Heart right ventricle (tissue), 16 donors: Measurements from ENCODE around the gene NUP133. TPM values are rescaled to one million over a fixed set of nuclear protein-coding genes. Genes with fewer than 3 reads are reported as not detected.

Experiments used
- ATAC-seq, 8 donors: fragments of 200-7000 bp; cut with Tn5 transposase; one replicate each; pipeline ENCODE4 v1.9.1; 2020; ENCODE audit warnings: mild to moderate bottlenecking in 8 of 8, moderate library complexity in 8 of 8, moderate number of reproducible peaks in 1 of 8
- DNase-seq, 2 donors: peaks; one replicate each; pipeline ENCODE4 v3.0.0-alpha.2; 2020
- H3K27ac ChIP-seq, 10 donors: fragments of 200-600 bp; sonication (generic) in 2 of 10; one replicate each; pipeline versions ENCODE4 v1.5.0 to v1.8.0; 2020 to 2022; ENCODE audit warnings: mild to moderate bottlenecking in 3 of 10
- H3K27me3 ChIP-seq, 7 donors: fragments of 200-600 bp; one replicate each; pipeline ENCODE4 v1.8.0; 2021 to 2022; ENCODE audit warnings: mild to moderate bottlenecking in 2 of 7
- H3K36me3 ChIP-seq, 9 donors: fragments of 200-600 bp; sonication (generic) in 1 of 9; one replicate each; pipeline versions ENCODE4 v1.5.0 to v1.8.0; 2020 to 2022; ENCODE audit warnings: mild to moderate bottlenecking in 2 of 9
- H3K4me1 ChIP-seq, 9 donors: fragments of 200-600 bp; sonication (generic) in 1 of 9; one replicate each; pipeline versions ENCODE4 v1.5.0 to v1.8.0; 2020 to 2022; ENCODE audit warnings: mild to moderate bottlenecking in 4 of 9
- H3K4me3 ChIP-seq, 10 donors: fragments of 200-600 bp; sonication (generic) in 2 of 10; one replicate each; pipeline versions ENCODE4 v1.5.0 to v1.8.0; 2020 to 2022; ENCODE audit warnings: mild to moderate bottlenecking in 7 of 10, moderate library complexity in 2 of 10
- H3K9me3 ChIP-seq, 11 donors: fragments of 200-600 bp in 10 of 11; sonication (generic) in 2 of 11; one replicate each; pipeline versions ENCODE4 v1.5.0 to v1.8.0; 2013 to 2022; ENCODE audit warnings: mild to moderate bottlenecking in 2 of 11, control low read depth in 1 of 11, moderate library complexity in 1 of 11
- WGBS, 2 donors: extraction: QIAGEN DNeasy Blood & Tissue Kit; methylation state at CpG; one replicate each; pipeline ENCODE4 v1.1.7; 2013; ENCODE audit warnings: inconsistent platforms in 1 of 2; 5-methylcytosine and 5-hydroxymethylcytosine counted together
- intact Hi-C, 10 donors: fragments of 100-400 bp; cut with DNase I; formaldehyde crosslinking; loops; one replicate each; pipeline versions ENCODE4 v1.11.1 to v1.14.2; 2022
- polyA plus RNA-seq, 2 donors: library from polyadenylated mRNA; stranded (reverse); fragments of 200-250 nt; gene quantifications; one replicate each; pipeline ENCODE4 v1.2.3, GENCODE V29; 2013
- total RNA-seq, 10 donors: library from RNA; stranded (reverse); fragmentation: NEBNext Ultra II Directional in 3 of 10; extraction: Animal tissue kit (Norgen Biotek cat#: 25700) in 3 of 10; gene quantifications; one replicate each; pipeline versions ENCODE4 v1.2.1 to v1.2.4, GENCODE V29; 2021 to 2023
- TF ChIP-seq, protein P1 (sequence below), 9 donors: fragments of 200-600 bp; sonication (generic) in 2 of 9; IDR thresholded peaks; one replicate each; pipeline versions ENCODE4 v1.5.0 to v1.8.0; 2021 to 2022; ENCODE audit warnings: antibody characterized with exemption in 9 of 9, mild to moderate bottlenecking in 5 of 9, moderate library complexity in 1 of 9
- donor health status: Arrhythmogenic right ventricular cardiomyopathy.
- donor health status: ischemic (EF 13 %, LVEDD 7.1; RV severe dilation, severe dysfunction).
- donor health status: healthy with polysubstance abuse.
- donor health status: DM: no; HTN: yes; CAD: no.
- donor health status: DM: no; HTN: no; CAD: no.
- donor health status: ischemic (EF 25% LVEDD 6.9; RV normal size, moderate dysfunction).
- donor health status: ischemic (EF 25% LVEDD 5.7; RV mildly dilated, moderate dysfunction).
- donor health status: healthy.
- donor health status: DM: yes; HTN: yes; CAD: no.
- donor health status: Ischemic cardiomyopathy.
- donor health status: ischemic (EF 35%, LVEDD 5.7; RV mildly dilated, moderate dysfunction).
- donor health status: nonischemic (EF 11% LVEDD 7.7; RV severe dilation, severe dysfunction).
- donor health status: DM: yes; HTN: yes; CAD: no.
- donor health status: PGD.
- donor health status: ischemic (EF 29% LVEDD 5.4; RV normal size, mild dysfunction).
- donor health status: nonischemic (EF 23%, LVEDD 6.1; RV moderate dilation, normal function).

NUP133 gene
- total and polyA plus RNA-seq, 12 donors, result 9.3 to 36.3 (median 31.3) TPM

GRCh38 chr1:229536982-229537381 is 28.8 kb upstream of the NUP133 start:
- DNase-seq, result no peak
- no peaks in the 10 kb centered on the region for H3K9me3 ChIP-seq
- intact Hi-C loops, result no loop called here
- H3K4me3 ChIP-seq, result no peak overlapping the region
- ATAC-seq, result no peak
- H3K27me3 ChIP-seq, result no peaks in the 10 kb centered on the region
- H3K36me3 ChIP-seq, result peaks cover 0 to 95% (median 51%) of the 10 kb centered on the region in 9 donors
- no peaks in the 10 kb centered on the region for H3K4me1 ChIP-seq
- no peak overlapping the region for H3K27ac ChIP-seq
- TF ChIP-seq, protein P1, sequence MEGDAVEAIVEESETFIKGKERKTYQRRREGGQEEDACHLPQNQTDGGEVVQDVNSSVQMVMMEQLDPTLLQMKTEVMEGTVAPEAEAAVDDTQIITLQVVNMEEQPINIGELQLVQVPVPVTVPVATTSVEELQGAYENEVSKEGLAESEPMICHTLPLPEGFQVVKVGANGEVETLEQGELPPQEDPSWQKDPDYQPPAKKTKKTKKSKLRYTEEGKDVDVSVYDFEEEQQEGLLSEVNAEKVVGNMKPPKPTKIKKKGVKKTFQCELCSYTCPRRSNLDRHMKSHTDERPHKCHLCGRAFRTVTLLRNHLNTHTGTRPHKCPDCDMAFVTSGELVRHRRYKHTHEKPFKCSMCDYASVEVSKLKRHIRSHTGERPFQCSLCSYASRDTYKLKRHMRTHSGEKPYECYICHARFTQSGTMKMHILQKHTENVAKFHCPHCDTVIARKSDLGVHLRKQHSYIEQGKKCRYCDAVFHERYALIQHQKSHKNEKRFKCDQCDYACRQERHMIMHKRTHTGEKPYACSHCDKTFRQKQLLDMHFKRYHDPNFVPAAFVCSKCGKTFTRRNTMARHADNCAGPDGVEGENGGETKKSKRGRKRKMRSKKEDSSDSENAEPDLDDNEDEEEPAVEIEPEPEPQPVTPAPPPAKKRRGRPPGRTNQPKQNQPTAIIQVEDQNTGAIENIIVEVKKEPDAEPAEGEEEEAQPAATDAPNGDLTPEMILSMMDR (IDR thresholded peaks at IDR 0.05), result no peak

GRCh38 chr1:229535230-229535629 is 27.1 kb upstream of the NUP133 start:
- Histone ChIP-seq H3K36me3 (peaks cover 2 to 95% (median 60%) of the 10 kb centered on the region in 9 donors), H3K27ac (no peak overlapping the region), H3K4me3 (no peak overlapping the region), H3K9me3 (no peaks in the 10 kb centered on the region), H3K4me1 (no peaks in the 10 kb centered on the region), H3K27me3 (no peaks in the 10 kb centered on the region)
- DNase-seq, result no peak
- intact Hi-C loops, result no loop called here
- ATAC-seq, result no peak
- TF ChIP-seq, protein P1 (IDR thresholded peaks at IDR 0.05), result no peak

GRCh38 chr1:229531326-229531725 is 23.2 kb upstream of the NUP133 start:
- Histone ChIP-seq H3K4me3 (no peak overlapping the region), H3K36me3 (peaks cover 0 to 95% (median 54%) of the 10 kb centered on the region in 9 donors), H3K27me3 (no peaks in the 10 kb centered on the region), H3K27ac (no peak overlapping the region), H3K9me3 (no peaks in the 10 kb centered on the region), H3K4me1 (no peaks in the 10 kb centered on the region)
- WGBS, 2 donors, result 93 to 94% methylated on average over 6 of the region's 6 CpGs
- TF ChIP-seq, protein P1 (IDR thresholded peaks at IDR 0.05), result no peak
- DNase-seq (no peak), ATAC-seq (no peak)
- intact Hi-C loops, result no loop called here

GRCh38 chr1:229529639-229530038 is 21.5 kb upstream of the NUP133 start:
- ATAC-seq, result peak in 1 of 8 donors; percentile 22
- Histone ChIP-seq H3K27ac (no peak overlapping the region), H3K4me1 (no peaks in the 10 kb centered on the region), H3K4me3 (no peak overlapping the region), H3K36me3 (peaks cover 0 to 98% (median 48%) of the 10 kb centered on the region in 9 donors), H3K9me3 (no peaks in the 10 kb centered on the region), H3K27me3 (no peaks in the 10 kb centered on the region)
- TF ChIP-seq, protein P1 (IDR thresholded peaks at IDR 0.05), result no peak
- intact Hi-C loops, result no loop called here
- WGBS, 2 donors, result 96 to 98% methylated on average over 7 of the region's 7 CpGs
- DNase-seq, result no peak
